HG03060 (cell line): ENCODE data around the gene LDB3.

Source experiments
- ATAC-seq: cut with Tn5 transposase; IDR thresholded peaks from one replicate; pipeline ENCODE4 v1.9.1; 2021; ENCODE audit warnings: low read depth, moderate number of reproducible peaks; ENCODE audit not compliant: unreplicated experiment

The LDB3 gene

GRCh38 chr10:86650151-86650550, 18.2 kb upstream of the LDB3 start:
- ATAC-seq, result no peak

GRCh38 chr10:86651021-86651471, 17.3 kb upstream of the LDB3 start:
- ATAC-seq, result no peak

GRCh38 chr10:86651631-86652331, 16.5 kb upstream of the LDB3 start:
- ATAC-seq, result no peak

- no peak for ATAC-seq
Observed at GRCh38 chr10:86652361-86653202, 15.7 kb upstream of the LDB3 start.

- no peak for ATAC-seq
Observed at GRCh38 chr10:86653379-86653778, 14.9 kb upstream of the LDB3 start.

GRCh38 chr10:86653987-86654386, 14.3 kb upstream of the LDB3 start:
- ATAC-seq, result no peak

GRCh38 chr10:86654411-86655172, 13.7 kb upstream of the LDB3 start, which contains the start of gene OPN4:
TSS of gene OPN4 (plus strand) at chr10:86654547. CDS start at chr10:86654784, 237 bp downstream.
- ATAC-seq, result no peak

GRCh38 chr10:86655173-86655540, 13.2 kb upstream of the LDB3 start:
- no peak for ATAC-seq

GRCh38 chr10:86655596-86655995, 12.7 kb upstream of the LDB3 start:
- ATAC-seq, result no peak

- ATAC-seq, result no peak
Observed at GRCh38 chr10:86657011-86657395, 11.3 kb upstream of the LDB3 start.

- ATAC-seq, result no peak
Observed at GRCh38 chr10:86657396-86658011, 10.8 kb upstream of the LDB3 start.

- ATAC-seq, result no peak
Observed at GRCh38 chr10:86658261-86658741, 10.0 kb upstream of the LDB3 start.

GRCh38 chr10:86658751-86659150, 9.6 kb upstream of the LDB3 start:
- ATAC-seq, result no peak

- ATAC-seq, result no peak
Observed at GRCh38 chr10:86659161-86659691, 9.1 kb upstream of the LDB3 start.

GRCh38 chr10:86659721-86660453, 8.4 kb upstream of the LDB3 start:
- ATAC-seq, result no peak

- ATAC-seq, result no peak
Observed at GRCh38 chr10:86661161-86662025, 6.9 kb upstream of the LDB3 start.

GRCh38 chr10:86662186-86663045, 5.9 kb upstream of the LDB3 start:
- ATAC-seq, result no peak

- no peak for ATAC-seq
Observed at GRCh38 chr10:86663046-86663345, 5.3 kb upstream of the LDB3 start.
